AG08396 (cell line): ENCODE results near the gene LCN15.
A peak's percentile ranks its signal among the peaks of the same experiment; 100 is the strongest.
"Not testable (repeated sequence)": the region's sequence is repeated elsewhere in the genome, so short reads cannot be mapped to it uniquely, and the experiment has no call there.

Experiments
- DNase-seq: peaks from one replicate; pipeline ENCODE4 v3.0.0; 2012; ENCODE audit warnings: low spot score, mixed read lengths

Gene LCN15

DNA sequence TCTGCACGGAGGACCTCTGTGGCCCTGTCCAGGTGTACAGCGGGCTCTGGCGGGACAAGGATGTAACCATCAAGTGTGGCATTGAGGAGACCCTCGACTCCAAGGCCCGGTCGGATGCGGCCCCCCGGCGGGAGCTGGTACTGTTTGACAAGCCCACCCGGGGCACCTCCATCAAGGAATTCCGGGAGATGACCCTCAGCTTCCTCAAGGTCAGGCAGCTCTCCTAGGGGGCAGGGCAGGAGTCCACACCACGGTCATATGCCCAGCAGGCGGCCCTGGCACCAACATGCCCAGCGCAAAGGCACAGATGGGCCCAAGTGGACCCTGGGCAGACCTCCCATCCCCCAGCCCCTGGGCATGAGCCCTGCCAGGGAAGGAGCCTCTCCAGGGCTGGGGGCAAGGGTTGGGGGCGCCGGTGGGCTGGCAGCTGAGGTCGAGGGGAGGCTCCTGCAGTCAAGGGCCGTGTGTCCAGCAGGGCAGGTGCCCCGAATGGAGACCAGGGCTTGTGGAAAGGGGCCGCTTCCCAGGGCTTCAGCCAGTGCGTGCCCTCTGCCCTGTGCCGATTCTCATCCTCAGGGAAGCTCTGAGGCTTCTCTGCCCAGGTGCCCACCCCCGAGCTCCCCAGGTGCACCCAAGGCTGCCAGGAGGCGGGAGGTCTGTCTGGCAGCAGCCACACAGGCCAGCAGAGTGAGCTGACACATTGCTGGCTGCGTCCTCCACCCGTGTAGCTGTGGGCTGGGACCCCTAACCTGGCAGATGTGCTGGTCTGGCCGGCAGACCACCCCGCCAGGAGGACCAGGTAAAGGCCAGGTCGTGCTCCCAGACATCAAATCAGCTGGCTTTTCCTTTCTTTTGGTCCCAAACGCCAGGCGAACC, 42.0 kb downstream of the LCN15 start:
- DNase-seq = no peak

DNA sequence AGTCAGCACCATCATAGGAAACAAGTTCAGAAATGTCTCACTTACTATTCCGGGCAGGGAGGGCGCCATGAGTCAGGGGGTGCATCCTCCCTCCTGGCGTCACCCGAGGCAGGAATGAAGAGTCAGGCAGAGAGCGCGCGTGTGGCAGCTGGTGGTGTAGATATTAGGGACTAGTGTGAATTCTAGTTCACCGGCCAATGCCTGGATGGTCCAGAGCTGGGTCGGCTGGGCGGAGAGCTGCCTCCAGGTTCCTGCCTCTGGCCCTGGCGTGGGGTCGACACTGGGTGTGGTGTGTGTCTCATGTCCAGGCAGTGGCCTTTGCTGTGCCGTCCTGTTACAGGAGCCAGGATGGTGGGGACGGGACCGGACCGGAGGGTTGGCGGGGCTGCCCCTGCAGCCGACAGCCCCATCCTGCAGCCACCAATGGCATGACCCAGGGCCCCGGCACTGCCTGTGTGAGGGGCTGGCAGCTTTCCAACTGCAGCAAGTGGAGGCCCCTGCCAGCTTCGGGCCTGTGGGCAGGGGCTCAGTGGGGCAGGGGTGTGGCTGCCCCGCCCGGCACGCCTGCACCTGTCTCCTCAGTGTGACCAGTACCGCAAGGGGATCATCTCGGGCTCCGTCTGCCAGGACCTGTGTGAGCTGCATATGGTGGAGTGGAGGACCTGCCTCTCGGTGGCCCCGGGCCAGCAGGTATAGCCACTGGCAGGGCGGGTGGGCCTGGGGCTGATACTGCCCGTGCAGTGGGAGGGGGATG, 42.8 kb downstream of the LCN15 start:
- DNase-seq = peak; percentile 81

GRCh38 chr9:136720898-136721338, 43.4 kb downstream of the LCN15 start:
- DNase-seq = no peak

DNA sequence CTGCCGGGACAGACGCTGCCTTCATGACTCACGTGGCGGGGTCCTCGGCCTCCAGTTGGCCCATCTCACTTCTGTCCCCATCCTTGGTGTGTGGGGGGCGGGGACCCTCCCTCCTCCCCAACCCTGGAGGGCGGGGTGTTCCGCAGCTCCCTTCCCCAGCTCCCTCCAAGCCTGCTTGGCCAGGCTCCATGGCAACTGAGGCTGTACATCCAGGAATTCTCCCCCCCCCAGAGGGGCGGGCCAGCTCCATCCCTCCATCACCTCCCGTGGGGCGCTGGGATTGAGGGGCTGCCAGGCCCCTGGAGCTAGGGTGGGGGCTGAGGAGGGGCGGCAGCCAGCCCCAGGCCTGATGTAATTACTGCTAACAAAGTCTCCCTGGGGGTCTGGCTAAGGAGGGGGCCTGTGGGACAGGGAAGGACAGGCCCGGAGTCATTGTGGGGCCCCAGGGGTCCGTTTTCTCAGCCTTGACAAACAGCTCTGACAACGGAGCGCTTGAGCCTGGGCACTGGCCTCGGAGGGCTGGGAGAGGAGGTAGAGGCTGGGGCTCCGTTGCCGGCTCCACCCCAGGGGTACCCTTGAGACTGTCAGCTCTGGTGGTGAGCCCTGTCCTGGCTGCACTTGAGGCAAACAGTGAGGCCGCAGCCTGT, 43.9 kb downstream of the LCN15 start:
- DNase-seq = no peak

GRCh38 chr9:136719195-136719880, 45.0 kb downstream of the LCN15 start:
- DNase-seq = no peak

GRCh38 chr9:136718345-136719194, 45.7 kb downstream of the LCN15 start:
- DNase-seq = no peak

- no peak for DNase-seq
Observed at GRCh38 chr9:136717399-136717798, 46.9 kb downstream of the LCN15 start.

GRCh38 chr9:136714893-136715274, 49.4 kb downstream of the LCN15 start:
- no peak for DNase-seq

DNA sequence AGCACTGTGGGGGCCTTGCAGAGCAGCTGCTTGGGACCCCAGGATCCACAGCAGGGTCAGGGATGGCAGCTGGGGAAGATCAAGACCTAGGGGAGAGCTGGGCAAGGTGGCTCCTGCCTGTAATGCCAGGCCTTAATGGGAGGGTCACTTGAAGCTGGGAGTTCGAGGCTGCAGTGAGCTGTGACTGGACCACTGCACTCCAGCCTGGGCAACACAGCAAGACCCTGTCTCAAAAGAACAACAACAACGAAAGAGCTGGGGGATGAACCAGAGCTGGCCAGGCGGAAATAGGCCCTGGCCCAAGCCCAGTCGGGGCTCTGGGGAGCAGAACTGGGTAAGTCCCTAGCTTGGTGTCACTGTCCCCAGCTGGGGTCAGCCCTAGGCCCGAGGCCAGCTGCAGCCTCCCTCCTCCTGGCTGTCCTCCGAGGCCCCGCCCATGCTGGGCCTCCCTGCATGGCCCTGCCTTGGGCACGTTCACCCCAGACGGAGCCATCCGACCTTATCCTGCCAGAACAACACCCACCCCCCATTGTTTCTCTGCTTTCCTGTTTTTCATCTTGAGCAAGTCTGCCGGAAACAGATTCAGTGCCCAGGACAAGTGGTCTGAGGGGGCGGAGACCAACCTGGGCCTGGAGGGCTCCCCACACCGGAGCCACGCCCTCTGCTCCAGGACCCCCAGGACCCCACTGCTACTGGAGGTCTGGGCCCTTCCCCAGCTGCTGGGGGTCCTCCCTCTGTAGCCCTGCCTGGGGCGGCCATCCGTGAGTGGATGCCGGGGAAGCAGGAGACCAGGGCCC, 50.0 kb downstream of the LCN15 start:
- DNase-seq = no peak

- no peak for DNase-seq
Observed at GRCh38 chr9:136713550-136713949, 50.8 kb downstream of the LCN15 start.

- no peak for DNase-seq
Observed at GRCh38 chr9:136712690-136713544, 51.4 kb downstream of the LCN15 start.

- no peak for DNase-seq
Observed at GRCh38 chr9:136711751-136712689, 52.3 kb downstream of the LCN15 start, which contains the start of gene DIPK1B. DIPK1B (plus strand) TSS chr9:136712572; CDS start chr9:136712666, 94 bp downstream.

DNA sequence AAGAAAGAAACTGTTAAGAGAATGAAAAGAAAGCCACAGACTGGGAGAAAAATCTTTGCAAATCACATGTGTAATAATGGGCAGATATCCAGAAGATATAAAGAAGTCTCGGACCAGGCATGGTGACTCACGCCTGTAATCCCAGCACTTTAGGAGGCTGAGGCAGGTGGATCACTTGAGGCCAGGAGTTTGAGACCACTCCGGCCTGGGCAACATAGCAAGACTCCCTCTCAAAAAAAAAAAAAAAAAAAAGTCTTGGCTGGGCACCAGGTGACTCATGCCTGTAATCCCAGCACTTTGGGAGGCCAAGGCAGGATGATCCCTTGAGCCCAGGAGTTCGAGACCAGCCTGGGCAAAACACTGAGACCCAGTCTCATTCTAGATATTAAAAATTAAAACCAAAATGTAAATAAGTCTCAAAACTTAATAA, 53.1 kb downstream of the LCN15 start:
- DNase-seq = not testable (repeated sequence)

DNA sequence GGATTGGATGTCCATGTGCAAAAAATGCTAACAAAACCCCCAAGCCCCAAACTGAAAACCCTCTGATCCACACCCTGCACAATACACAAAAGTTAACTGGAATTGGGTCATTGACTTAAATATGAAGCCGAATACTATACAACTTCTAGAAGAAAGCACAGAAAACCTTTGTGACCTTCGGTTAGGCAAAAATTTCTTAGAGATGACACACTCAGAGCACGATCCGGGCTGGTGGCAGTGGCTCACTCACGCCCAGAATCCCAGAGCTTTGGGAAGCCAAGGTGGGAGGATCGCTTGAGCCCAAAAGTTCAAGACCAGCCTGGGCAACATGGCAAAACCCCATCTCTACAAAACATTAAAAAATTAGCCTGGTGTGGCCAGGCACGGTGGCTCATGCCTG, 53.8 kb downstream of the LCN15 start:
- no peak for DNase-seq
